ENCODE data around the gene SLC25A36.
"Not testable (repeated sequence)": the region's sequence is repeated elsewhere in the genome, so short reads cannot be mapped to it uniquely, and the experiment has no call there.

The SLC25A36 gene

GRCh38 chr3:140931016-140931454, 10.6 kb upstream of the SLC25A36 start:
- in situ Hi-C loops (cut with MboI; ENCODE audit: low sequenced_read_pairs), result no loop called here

- in situ Hi-C loops (cut with MboI; ENCODE audit: low sequenced_read_pairs), result no loop called here
Measured at GRCh38 chr3:140931801-140932200, 9.8 kb upstream of the SLC25A36 start.

GRCh38 chr3:140933109-140933508, 8.5 kb upstream of the SLC25A36 start:
- in situ Hi-C loops (cut with MboI; ENCODE audit: low sequenced_read_pairs), result no loop called here

- in situ Hi-C loops (cut with MboI; ENCODE audit: low sequenced_read_pairs), result no loop called here
Measured at GRCh38 chr3:140933552-140933951, 8.1 kb upstream of the SLC25A36 start.

- in situ Hi-C loops (cut with MboI; ENCODE audit: low sequenced_read_pairs), result not testable (repeated sequence)
Measured at GRCh38 chr3:140939305-140939704, 2.3 kb upstream of the SLC25A36 start.

GRCh38 chr3:140941090-140941433, 574 bp upstream of the SLC25A36 start:
- in situ Hi-C loops (cut with MboI; ENCODE audit: low sequenced_read_pairs), result no loop called here

- in situ Hi-C loops (cut with MboI; ENCODE audit: low sequenced_read_pairs), result no loop called here
Measured at GRCh38 chr3:140942221-140943104, 827 bp downstream of the SLC25A36 start.

GRCh38 chr3:140943781-140944552, 2.3 kb downstream of the SLC25A36 start:
- in situ Hi-C loops (cut with MboI; ENCODE audit: low sequenced_read_pairs), result no loop called here

GRCh38 chr3:140948460-140949249, 7.0 kb downstream of the SLC25A36 start:
- in situ Hi-C loops (cut with MboI; ENCODE audit: low sequenced_read_pairs), result no loop called here

GRCh38 chr3:140950144-140950543, 8.5 kb downstream of the SLC25A36 start:
- in situ Hi-C loops (cut with MboI; ENCODE audit: low sequenced_read_pairs), result no loop called here

GRCh38 chr3:140950863-140951262, 9.2 kb downstream of the SLC25A36 start:
- in situ Hi-C loops (cut with MboI; ENCODE audit: low sequenced_read_pairs), result no loop called here

- in situ Hi-C loops (cut with MboI; ENCODE audit: low sequenced_read_pairs), result not testable (repeated sequence)
Measured at GRCh38 chr3:140951750-140952149, 10.1 kb downstream of the SLC25A36 start.

GRCh38 chr3:140953028-140953960, 11.7 kb downstream of the SLC25A36 start:
- in situ Hi-C loops (cut with MboI; ENCODE audit: low sequenced_read_pairs), result no loop called here

- in situ Hi-C loops (cut with MboI; ENCODE audit: low sequenced_read_pairs), result no loop called here
Measured at GRCh38 chr3:140954576-140954975, 12.9 kb downstream of the SLC25A36 start.

GRCh38 chr3:140955645-140956044, 14.0 kb downstream of the SLC25A36 start:
- in situ Hi-C loops (cut with MboI; ENCODE audit: low sequenced_read_pairs), result no loop called here

GRCh38 chr3:140956058-140956835, 14.6 kb downstream of the SLC25A36 start:
- in situ Hi-C loops (cut with MboI; ENCODE audit: low sequenced_read_pairs), result no loop called here

- in situ Hi-C loops (cut with MboI; ENCODE audit: low sequenced_read_pairs), result no loop called here
Measured at GRCh38 chr3:140972833-140973232, 31.2 kb downstream of the SLC25A36 start.

- in situ Hi-C loops (cut with MboI; ENCODE audit: low sequenced_read_pairs), result no loop called here
Measured at GRCh38 chr3:140974900-140975299, 33.3 kb downstream of the SLC25A36 start.

GRCh38 chr3:140980663-140981062, 39.0 kb downstream of the SLC25A36 start:
- in situ Hi-C loops (cut with MboI; ENCODE audit: low sequenced_read_pairs), result no loop called here
